ENCODE data around the gene PLCL2.

PLCL2 gene

DNA sequence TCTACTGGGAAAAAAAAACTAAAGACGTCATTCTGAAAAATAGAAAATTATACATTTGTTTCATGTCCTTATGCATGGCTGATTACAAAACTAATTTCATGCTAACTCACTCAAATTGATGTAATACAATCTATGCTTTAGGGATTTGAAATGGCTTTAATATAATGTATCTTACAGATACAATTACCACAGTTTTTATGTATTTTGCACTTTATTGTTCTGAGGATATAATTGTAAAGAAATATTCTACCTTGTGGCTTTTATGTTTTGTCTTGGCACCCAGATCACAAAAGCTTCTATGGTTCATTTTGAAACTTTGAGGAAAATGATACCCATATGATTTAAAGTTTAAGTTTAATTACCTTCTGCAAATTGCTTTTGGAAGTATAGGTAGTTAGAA is 122.5 kb downstream of the PLCL2 start:
- FAIRE-seq (no peak), DNase-seq (ENCODE audit: low spot score) (no peak)

DNA sequence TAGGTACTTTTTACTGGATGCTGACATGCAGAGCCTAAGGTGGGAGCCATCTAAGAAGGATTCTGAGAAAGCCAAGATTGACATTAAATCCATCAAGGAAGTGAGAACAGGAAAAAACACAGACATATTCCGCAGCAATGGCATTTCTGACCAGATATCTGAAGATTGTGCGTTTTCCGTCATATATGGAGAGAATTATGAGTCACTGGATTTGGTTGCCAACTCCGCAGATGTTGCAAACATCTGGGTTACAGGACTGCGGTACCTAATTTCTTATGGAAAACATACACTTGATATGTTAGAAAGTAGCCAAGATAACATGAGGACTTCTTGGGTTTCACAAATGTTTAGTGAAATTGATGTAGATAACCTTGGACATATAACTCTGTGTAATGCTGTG is 125.1 kb downstream of the PLCL2 start:
- no peak for DNase-seq (ENCODE audit: low spot score)

DNA sequence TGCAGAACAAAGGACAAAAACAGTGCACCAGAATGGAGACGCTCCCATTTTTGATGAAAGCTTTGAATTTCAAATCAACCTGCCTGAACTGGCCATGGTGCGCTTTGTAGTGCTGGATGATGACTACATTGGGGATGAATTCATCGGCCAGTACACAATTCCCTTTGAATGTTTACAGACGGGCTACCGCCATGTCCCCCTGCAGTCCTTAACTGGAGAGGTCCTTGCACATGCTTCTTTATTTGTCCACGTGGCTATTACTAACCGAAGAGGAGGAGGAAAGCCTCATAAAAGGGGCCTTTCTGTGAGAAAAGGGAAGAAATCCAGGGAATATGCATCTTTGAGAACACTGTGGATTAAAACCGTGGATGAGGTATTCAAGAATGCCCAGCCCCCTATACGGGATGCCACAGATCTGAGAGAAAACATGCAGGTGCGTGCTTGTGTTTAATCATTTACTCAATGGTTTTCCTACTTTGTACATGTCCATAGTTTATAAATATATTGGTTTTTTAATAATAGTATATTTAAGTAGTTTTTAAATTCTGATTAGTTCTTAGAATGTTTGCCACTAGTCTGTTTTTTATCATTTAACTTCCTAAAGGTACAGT is 127.1 kb downstream of the PLCL2 start:
- DNase-seq (ENCODE audit: low spot score) = no peak
- FAIRE-seq = no peak

More for the DNA sequence above, 125.1 kb downstream of the PLCL2 start:
- FAIRE-seq = no peak

DNA sequence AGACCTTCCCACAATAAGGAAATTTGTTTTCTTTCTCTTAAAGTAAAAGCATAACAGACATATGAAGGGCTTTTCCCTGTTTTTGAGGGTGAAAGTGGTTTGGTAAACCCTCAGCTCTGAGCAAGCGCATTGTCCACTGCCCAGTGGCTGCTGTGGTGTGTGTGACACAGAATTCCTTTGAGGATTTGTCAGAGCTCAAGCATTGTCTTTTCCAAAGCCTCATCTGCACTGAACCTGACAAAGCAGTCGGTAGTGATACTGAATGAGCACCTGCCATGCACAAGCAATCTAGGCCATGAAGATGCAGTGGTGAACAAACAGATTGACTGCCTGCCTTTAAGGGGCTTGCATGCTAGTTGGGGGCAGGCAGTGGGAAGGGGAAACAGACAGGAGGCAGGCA is 128.3 kb downstream of the PLCL2 start:
- DNase-seq (ENCODE audit: low spot score) (no peak), FAIRE-seq (no peak)

DNA sequence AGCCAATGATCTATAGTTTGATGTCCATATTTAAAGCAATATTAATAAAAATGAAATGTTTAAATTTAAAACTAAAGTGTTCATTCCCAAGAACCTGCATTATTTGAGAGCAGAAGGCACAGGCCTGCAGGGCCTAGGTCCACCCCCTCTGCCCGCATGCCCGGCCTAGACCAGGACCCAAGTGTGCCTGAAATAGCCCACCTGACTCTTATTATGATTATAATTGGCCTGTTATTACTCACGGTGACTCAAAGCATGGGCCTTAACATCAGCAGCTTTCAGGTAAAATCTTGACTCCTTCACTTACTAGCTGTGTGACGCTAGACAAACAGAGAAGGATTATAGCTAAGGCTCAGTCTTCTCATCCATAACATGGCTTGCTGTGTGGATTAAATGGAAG is 128.8 kb downstream of the PLCL2 start:
- FAIRE-seq = no peak
- no peak for DNase-seq (ENCODE audit: low spot score)

DNA sequence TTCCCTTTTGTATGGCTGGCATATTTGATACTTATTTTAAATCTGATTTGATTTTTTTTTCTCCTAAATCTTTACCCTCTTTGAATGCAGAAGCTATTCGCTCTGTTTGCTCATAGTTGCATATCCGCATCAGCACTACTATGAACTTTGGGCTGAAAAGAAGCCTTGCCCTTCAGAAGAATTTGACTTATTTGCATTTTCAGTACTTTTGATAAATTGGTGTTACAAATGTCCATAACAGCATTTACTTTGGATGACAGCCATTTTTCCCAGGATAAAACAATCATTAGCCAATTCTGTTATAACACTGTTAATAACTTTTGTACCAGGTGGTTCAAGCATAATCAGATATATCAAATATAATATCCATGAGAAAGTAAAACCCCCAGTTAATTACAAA is 129.5 kb downstream of the PLCL2 start:
- no peak for FAIRE-seq
- DNase-seq (ENCODE audit: low spot score) = no peak

DNA sequence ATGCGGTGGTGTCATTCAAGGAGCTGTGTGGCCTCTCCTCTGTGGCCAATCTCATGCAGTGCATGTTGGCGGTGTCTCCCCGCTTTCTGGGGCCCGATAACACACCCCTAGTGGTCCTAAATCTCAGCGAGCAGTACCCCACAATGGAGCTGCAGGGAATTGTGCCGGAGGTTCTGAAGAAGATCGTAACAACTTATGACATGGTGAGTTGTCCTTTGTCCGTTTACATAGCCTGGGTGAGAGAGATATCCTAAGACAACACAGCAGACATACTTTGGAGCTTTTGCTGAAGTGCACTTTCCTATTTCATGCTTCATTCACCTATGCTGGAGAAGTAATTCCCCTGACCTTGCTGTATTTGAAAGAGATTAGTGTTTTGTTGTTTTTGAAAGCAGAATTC is 130.0 kb downstream of the PLCL2 start:
- FAIRE-seq (no peak), DNase-seq (ENCODE audit: low spot score) (no peak)

DNA sequence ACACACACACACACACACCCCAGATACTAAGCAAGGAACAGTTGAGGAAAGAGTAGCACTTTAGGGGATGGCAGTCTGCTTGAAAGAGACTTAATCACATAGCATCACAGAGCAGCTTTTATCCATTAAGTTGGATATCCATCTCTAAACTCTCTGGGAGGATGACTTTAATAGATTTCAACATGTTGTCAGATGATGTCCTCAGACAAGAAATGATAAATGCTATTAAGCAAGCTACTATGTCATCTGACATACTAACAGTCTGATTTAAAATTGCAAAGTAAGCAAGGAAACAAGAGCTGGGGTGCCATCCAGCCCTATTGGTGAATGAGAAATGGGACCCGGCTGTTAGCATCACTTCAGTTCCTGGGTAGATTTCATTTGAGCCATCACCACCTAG is 136.9 kb downstream of the PLCL2 start:
- DNase-seq (ENCODE audit: low spot score) = no peak
- FAIRE-seq = no peak

DNA sequence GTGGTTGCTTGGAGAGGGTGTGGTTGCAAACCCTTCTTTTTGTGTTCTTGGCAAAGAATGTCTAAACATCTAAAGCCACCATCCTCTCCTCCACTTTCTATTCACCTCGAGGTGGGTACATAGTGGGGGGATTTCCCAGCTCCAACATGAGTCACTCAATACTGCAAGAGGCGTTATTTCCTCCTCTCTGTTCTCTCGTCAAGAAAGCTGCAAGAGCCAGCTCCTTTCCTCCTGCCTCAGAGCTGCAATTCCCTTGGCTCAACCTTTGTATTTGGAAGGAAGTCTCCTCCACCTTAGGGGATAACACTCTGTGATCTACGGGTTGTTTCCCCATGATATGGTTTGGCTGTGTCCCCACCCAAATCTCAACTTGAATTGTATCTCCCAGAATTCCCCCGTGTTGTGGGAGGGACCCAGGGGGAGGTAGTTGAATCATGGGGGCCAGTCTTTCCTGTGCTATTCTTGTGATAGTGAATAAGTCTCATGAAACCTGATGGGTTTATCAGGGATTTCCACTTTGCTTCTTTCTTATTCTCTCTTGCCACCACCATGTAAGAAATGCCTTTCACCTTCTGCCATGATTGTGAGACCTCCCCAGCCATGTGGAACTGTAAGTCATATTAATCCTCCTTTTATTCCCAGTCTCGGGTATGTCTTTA is 138.4 kb downstream of the PLCL2 start:
- DNase-seq (ENCODE audit: low spot score) = no peak
- FAIRE-seq = no peak

DNA sequence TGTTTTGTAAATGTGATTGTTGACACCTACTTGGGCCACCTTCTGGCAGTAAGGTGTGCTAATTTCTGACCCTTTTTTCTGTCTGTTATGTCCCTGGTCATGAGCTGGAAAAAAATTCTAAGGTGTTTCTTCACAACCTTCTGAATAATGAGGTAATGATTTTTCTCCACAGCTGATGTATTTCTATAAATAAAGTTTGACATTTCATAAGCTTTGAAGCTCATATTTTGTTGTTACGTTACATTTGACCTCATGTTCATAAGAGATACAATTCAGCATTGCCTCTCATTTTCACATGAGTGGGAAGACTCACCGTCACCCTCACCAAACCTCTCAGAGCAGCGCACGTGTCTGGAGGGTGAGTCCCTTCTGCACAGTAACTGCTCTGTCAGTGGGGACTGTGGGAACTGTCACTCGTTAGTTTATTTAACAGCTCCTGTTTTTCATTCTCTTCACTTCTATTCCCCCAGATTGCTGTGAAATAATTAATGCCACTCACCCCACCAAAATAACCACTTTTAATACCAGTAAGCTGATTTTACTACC is 140.9 kb downstream of the PLCL2 start:
- FAIRE-seq (no peak), DNase-seq (ENCODE audit: low spot score) (no peak)

DNA sequence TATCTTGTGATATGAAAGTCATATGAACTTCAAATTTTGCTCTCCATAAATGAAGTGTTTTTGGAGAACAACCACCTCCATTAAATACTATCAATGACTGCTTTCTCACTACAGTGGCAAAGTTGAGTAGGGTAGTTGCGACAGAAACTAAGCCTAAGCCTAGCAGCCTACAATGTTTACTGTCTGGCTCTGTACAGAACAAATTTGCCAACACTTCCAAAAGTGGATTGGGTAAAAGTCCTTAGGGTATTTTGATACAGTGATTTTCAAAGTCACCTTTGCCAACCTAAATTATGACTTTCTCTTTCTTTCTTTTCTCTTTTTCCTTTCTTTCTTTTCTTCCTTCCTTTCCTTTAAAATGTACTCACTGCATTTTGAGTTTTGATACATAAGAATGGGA is 142.6 kb downstream of the PLCL2 start:
- FAIRE-seq = no peak
- DNase-seq (ENCODE audit: low spot score) = no peak

DNA sequence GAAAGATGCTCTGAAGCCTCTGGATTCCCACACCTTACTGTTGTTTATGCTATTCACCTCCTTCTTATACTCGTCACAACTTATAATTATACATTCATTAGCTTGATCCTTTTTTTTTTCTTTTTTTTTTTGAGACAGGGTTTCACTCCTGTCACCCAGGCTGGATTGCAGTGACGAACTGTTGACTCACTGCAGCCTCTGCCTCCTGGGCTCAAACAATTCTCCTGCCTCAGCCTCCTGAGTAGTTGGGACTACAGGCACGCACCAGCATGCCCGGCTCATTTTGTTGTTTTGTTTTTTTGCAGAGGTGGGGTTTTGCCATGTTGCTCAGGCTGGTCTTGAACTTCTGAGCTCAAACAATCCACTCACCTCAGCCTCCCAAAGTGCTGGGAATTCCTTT is 143.6 kb downstream of the PLCL2 start:
- FAIRE-seq (no peak), DNase-seq (ENCODE audit: low spot score) (no peak)

DNA sequence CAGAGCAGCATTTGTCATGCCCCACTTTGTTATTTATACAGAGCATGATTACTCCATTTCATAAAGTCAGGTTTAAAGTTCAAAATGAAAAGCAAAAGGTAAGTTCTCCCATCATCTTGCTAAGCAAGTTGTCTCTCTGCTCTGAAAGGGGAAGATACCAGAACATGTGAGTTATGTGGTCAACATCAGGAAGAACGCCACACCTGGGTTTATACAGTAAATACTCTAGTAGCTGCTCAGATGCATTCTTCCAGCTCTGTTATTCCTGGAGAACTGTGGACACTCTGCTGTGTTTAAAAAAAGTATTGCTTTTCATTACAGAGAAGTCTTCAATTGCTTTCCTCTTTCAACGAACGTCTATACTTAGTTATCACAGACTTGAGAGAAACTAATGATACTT is 145.7 kb downstream of the PLCL2 start:
- DNase-seq (ENCODE audit: low spot score) = no peak
- FAIRE-seq = no peak

DNA sequence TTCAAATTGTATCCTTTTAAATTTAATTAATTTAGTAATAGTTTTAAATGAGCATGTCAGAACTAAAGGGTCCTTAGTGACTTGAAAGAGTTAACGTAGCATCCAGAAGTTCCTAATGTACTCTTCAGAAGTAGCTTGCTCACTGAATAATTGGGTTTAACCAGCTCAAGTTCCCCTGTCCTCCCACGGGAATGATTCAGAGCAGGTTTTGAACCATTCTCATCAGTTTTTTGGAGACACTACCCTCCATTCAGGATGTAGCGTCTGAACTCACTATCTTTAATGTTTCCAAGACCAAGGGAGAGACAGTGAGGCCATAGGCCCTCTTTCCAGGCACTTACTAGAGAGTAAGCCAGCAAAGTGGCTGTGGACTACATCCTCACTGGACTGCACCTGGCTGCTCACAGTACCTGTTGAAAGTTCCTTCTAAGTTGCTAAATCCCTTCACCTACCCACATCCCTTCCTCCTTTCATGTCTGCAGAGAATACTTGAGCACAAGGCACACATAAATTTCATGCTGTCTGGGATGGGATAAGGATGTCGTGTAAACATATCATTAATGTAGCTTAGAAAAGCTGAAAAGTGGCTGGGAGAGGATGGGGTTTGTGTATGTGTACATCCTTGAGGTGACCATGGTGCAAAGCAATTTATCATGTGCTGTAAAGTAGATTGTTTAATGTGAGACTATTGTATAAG is 146.3 kb downstream of the PLCL2 start:
- FAIRE-seq (no peak), DNase-seq (ENCODE audit: low spot score) (no peak)

DNA sequence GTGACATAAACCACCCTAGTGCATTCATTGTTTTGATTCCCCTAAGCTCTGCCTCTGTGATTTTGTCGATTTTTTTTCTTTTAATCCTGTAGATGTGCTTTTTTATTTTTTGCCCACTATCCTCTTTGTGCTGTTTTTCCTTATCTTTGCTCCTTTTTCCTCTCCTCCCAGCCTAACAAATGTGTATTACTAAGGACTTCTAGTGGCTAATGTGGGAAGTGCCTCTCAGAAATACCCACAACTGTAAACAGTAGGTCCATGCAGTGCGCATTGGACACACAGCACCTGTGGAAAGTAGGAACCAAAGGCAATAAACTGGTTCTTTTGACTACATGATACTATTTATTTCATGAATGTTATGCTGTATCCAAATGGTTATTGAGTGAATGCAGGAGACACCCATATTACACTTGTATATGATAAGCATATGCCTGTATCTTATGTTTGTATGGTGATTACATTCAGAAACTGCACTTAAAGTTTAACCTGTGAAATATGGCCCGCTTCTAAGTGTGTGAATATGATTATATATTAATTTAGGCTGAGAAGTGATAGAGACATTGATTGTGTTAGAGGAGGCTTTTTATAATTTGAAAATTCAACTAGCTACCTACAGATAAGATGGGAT is 147.8 kb downstream of the PLCL2 start:
- FAIRE-seq (no peak), DNase-seq (ENCODE audit: low spot score) (peak; percentile 26)

DNA sequence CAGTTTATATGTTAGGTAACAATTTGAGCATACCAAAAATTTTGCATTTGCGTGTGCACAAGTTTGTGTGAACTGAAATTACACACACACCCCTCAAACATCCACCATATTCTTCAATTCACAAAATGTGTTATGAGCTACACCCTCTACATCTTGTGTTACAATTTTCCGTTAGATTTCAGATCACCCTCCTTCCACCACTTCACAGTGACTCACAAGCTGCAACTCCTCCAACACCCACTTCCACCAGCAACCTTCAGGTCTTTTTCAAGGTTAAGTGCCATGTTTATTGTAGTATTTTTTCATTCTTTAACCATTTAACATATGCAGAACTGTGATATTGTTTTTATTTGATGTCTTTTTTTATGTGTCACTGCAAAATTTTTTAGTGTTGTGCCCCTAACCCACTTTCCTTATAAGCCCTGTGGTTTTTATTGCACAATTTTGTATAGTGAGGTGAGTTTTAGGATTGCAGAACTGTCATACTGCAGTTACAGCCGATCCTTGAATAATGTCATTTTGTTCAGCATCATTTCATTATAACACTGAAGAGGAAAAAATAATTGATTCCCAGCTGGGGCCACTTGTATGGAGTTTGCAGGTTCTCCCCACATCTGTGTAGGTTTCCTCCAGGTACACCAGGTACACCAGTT is 148.9 kb downstream of the PLCL2 start:
- DNase-seq (ENCODE audit: low spot score) (no peak), FAIRE-seq (no peak)

DNA sequence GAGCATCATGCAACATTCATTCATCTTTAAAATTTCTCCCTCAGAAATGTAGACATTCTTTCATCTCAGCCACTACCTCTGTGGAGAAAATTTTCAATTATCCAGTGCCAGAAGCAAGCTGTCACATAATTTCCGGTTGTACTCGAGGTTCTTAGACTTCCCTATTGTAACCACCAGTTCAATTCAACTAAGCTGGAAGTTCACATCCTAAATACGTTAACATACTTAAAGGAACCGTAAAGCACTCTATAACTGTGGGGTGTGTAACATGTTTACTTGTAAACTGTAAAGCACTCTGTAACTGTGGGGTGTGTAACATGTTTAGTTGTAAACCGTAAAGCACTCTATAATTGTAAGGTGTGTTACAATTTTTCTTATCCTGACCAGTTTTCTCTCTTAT is 150.3 kb downstream of the PLCL2 start:
- no peak for DNase-seq (ENCODE audit: low spot score)
- no peak for FAIRE-seq

DNA sequence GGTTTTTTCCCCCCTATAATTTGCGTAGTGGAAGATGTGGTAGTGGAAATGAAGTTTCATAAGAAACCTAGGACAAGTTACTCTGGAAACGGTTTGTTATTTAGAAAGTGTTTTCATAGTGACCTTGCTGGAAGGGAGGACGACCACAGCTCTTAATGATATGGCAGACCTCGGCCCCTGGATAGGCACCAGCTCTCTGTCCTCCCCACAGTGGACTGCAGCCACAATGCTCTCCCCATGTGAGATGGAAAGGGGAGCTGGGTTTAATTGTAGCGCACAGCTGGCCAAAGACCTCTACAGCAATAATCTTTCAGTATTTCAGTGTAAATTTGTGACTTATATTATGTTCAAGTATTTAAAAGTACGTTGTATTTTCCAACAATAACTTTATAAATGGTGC is 151.2 kb downstream of the PLCL2 start:
- DNase-seq (ENCODE audit: low spot score) (no peak), FAIRE-seq (no peak)

DNA sequence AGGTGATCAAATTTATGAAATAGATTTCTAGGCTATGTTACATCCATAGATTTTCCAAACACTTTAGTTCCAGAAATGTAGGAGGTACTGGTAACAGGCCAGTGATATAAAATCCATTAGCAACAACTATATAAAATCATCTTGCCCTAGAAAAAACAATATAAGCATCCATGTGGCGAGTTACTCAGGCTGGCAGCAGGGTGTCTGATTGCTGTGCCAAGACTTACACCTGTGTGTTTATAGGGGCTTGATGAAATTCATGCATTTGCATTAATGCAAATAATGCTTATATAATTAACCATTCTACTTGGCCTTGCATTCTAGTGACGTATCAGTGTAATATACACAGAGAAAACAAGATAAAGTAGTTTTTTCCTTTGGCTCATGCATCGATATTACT is 153.4 kb downstream of the PLCL2 start:
- FAIRE-seq = no peak

DNA sequence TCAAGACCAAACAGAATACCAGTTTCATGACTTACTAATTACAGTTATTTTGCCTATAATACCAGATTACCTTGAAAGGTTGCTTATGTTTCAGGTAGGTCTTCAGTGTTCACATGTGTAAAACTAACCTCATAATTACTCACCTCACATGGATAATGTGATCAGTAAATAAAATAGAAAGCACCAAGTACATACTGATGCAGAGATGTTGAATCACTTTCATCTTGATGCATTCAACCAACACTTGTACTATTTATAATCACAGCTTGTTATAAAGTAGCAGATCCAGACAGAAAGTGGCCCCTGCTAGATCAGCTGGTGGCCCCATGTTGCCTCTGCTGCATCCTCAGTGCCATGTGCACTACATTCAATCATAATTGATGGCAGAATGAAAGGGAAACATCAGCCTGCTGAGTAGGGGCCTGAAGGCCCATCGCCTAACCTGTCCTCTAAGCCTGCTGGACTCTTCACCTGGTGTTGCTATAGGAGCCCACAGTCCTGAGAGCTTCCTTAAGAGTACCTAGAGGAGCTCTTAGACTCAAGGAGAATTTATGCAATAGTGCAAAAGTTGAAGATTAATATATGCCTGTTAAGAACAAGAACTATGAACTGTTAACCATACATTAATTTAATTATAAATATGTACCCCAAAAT is 154.3 kb downstream of the PLCL2 start:
- no peak for DNase-seq (ENCODE audit: low spot score)
- FAIRE-seq = no peak

More for the DNA sequence above, 153.4 kb downstream of the PLCL2 start:
- DNase-seq (ENCODE audit: low spot score) = no peak

DNA sequence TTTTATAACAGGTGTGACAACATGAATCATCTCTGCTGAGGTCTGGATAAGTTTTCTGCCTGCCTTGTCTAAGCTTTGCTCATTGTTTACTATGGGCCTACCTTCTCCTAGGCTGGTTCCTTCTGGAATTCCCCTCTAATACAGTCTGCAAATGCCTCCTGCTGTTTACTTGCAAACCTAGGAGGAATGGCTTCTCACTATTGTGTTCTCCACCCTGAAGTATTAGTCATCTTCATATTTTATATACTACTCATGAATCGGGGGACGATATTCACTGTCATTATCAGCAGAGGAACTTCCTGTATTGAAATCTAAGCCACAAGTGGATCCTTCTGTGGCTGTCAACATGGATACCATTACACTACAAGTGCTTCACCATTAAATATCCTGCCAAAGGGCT is 154.8 kb downstream of the PLCL2 start:
- FAIRE-seq (no peak), DNase-seq (ENCODE audit: low spot score) (peak; percentile 75)
